HepG2 (cell line): ENCODE data around the gene STN1. TPM values are rescaled to one million over a fixed set of nuclear protein-coding genes. Genes with fewer than 3 reads are reported as not detected.

Experiments used
- GATA4 ChIP-seq: sonication (generic); IDR thresholded peaks from 2 replicates; pipeline ENCODE4 v1.6.1; 2016; ENCODE audit warnings: antibody characterized with exemption, low read depth, borderline replicate concordance
- HDAC2 ChIP-seq: sonication (generic); formaldehyde crosslinking; IDR thresholded peaks from 2 replicates; pipeline ENCODE4 v1.4.0; 2020; ENCODE audit warnings: missing genetic modification reagents
- HIVEP1 ChIP-seq: sonication (generic); formaldehyde crosslinking; IDR thresholded peaks from 2 replicates; pipeline ENCODE4 v1.4.0; 2020; ENCODE audit warnings: mild to moderate bottlenecking, missing genetic modification reagents
- MXD4 ChIP-seq: IDR thresholded peaks from 2 replicates; pipeline ENCODE4 v1.6.1; 2016; ENCODE audit warnings: mild to moderate bottlenecking, missing biosample characterization, missing genetic modification reagents
- SP4 ChIP-seq: sonication (generic); formaldehyde crosslinking; IDR thresholded peaks from 2 replicates; pipeline ENCODE4 v1.8.1; 2023; ENCODE audit warnings: mild to moderate bottlenecking, missing genetic modification reagents
- XRCC5 ChIP-seq: fragments of 200-400 bp; formaldehyde crosslinking; optimal IDR thresholded peaks from 2 replicates; pipeline ENCODE3; 2017; ENCODE audit warnings: mild to moderate bottlenecking, low read length
- ZBTB20 ChIP-seq: sonication (generic); formaldehyde crosslinking; IDR thresholded peaks from 2 replicates; pipeline ENCODE4 v1.8.1; 2023; ENCODE audit warnings: missing genetic modification reagents, low read depth, mild to moderate bottlenecking, borderline replicate concordance
- ZMAT3 ChIP-seq: sonication (generic); formaldehyde crosslinking; conservative IDR thresholded peaks from 2 replicates; pipeline ENCODE4 v1.7.0; 2021; ENCODE audit warnings: missing genetic modification reagents
- ZSCAN31 ChIP-seq: sonication (generic); formaldehyde crosslinking; IDR thresholded peaks from 2 replicates; pipeline ENCODE4 v1.5.0; 2020; ENCODE audit warnings: low read depth, mild to moderate bottlenecking, missing genetic modification reagents
- polyA plus RNA-seq, 8 experiments: library from polyadenylated mRNA; depleted of rRNA in 3 of 8; stranded (reverse) in 7 of 8; unstranded in 1 of 8; fragments of >200 nt; fragmentation: Illumina TruSeq in 4 of 8; extraction: Trizol in 4 of 8; gene quantifications; 2 replicates each; pipeline versions ENCODE4 v1.2.1 to v1.2.3, GENCODE V29; 2011 to 2016; ENCODE audit warnings: low read depth in 4 of 8, missing spikeins in 1 of 8, mixed read lengths in 1 of 8; ENCODE audit not compliant: insufficient read depth in 1 of 8
- total RNA-seq, 5 experiments: library from RNA; depleted of rRNA; stranded (reverse); fragments of >200 nt; fragmentation: Illumina TruSeq; extraction: Trizol; gene quantifications; 2 replicates each; pipeline ENCODE4 v1.2.3, GENCODE V29; 2016; ENCODE audit warnings: low read depth in 1 of 5
- TF ChIP-seq, protein P1 (sequence below): sonication (generic); formaldehyde crosslinking; IDR thresholded peaks from 2 replicates; pipeline ENCODE4 v1.5.1; 2020; ENCODE audit warnings: missing genetic modification reagents, mild to moderate bottlenecking, borderline replicate concordance
- TF ChIP-seq, protein P2 (sequence below): sonication (generic); formaldehyde crosslinking; IDR thresholded peaks from 2 replicates; pipeline ENCODE4 v1.9.0; 2021; ENCODE audit warnings: missing genetic modification reagents, borderline replicate concordance
- TF ChIP-seq, protein P3 (sequence below): sonication (generic); formaldehyde crosslinking; IDR thresholded peaks from 2 replicates; pipeline ENCODE4 v1.5.1; 2020; ENCODE audit warnings: missing genetic modification reagents, mild to moderate bottlenecking, borderline replicate concordance
- TF ChIP-seq, protein P4 (sequence below): IDR thresholded peaks from 2 replicates; pipeline ENCODE4 v1.6.1; 2012; ENCODE audit warnings: inconsistent platforms
- TF ChIP-seq, protein P5 (sequence below): sonication (generic); formaldehyde crosslinking; IDR thresholded peaks from 2 replicates; pipeline ENCODE4 v1.4.0; 2020; ENCODE audit warnings: mild to moderate bottlenecking, missing genetic modification reagents, borderline replicate concordance
- TF ChIP-seq, protein P6 (sequence below): sonication (generic); formaldehyde crosslinking; IDR thresholded peaks from 2 replicates; pipeline ENCODE4 v1.4.0; 2020; ENCODE audit warnings: missing genetic modification reagents
- TF ChIP-seq, protein P7 (sequence below): IDR thresholded peaks from 2 replicates; pipeline ENCODE4 v1.6.1; 2016; ENCODE audit warnings: low read depth, borderline replicate concordance

STN1 gene
- total and polyA plus RNA-seq, 2 of the 13 experiments (the other 11 are each of a cell fraction or from before 2014, with no cell fraction given) = 17.6 to 22.7 TPM

DNA sequence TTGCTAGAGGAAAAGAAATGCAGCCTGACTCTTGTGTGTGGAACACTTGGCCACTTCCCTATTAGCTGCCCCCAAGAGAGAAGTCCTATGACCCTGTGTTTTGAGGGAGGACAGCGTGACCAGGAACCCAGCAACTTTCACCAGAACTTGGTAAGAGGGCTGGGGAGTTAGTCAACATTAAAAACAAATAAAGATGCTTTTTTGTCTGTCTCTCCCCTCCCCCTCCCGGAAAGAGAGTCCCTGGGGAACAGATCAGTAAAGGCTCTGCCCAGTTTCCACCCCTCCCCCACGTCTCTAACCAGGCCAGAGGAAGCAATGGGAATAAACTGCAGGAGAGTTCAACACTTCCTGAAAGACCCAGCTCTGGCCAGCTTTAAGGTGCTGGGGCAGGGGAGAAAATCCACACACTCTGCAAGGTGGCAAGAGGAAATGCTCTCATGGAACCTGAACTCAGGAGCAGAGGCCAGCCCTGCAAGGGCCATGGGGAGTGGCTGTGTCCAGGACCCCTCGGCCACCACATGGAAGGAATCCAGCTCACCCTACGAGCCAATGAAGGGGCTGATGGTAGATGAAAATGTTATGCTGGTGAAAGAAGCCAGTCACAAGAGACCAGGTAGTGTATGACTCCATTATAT is 84.1 kb downstream of the STN1 start (continued):
- TF ChIP-seq ZBTB20 (CRISPR knock-in tag) (0 out of 2 replicates have a peak, but pooled peaks have one; percentile 33), ZMAT3 (CRISPR knock-in tag) (peak; percentile 67; the same call in 1 of the 2 replicates), GATA4 (no peak; the same call in 1 of the 2 replicates), HIVEP1 (peak; percentile 52; the same call in 1 of the 2 replicates), ZSCAN31 (CRISPR knock-in tag) (no peak), MXD4 (CRISPR knock-in tag) (peak; percentile 35; the same call in 1 of the 2 replicates), XRCC5 (peak; percentile 44), SP4 (CRISPR knock-in tag) (no peak), HDAC2 (CRISPR knock-in tag) (peak; percentile 66)
- TF ChIP-seq, protein P1, sequence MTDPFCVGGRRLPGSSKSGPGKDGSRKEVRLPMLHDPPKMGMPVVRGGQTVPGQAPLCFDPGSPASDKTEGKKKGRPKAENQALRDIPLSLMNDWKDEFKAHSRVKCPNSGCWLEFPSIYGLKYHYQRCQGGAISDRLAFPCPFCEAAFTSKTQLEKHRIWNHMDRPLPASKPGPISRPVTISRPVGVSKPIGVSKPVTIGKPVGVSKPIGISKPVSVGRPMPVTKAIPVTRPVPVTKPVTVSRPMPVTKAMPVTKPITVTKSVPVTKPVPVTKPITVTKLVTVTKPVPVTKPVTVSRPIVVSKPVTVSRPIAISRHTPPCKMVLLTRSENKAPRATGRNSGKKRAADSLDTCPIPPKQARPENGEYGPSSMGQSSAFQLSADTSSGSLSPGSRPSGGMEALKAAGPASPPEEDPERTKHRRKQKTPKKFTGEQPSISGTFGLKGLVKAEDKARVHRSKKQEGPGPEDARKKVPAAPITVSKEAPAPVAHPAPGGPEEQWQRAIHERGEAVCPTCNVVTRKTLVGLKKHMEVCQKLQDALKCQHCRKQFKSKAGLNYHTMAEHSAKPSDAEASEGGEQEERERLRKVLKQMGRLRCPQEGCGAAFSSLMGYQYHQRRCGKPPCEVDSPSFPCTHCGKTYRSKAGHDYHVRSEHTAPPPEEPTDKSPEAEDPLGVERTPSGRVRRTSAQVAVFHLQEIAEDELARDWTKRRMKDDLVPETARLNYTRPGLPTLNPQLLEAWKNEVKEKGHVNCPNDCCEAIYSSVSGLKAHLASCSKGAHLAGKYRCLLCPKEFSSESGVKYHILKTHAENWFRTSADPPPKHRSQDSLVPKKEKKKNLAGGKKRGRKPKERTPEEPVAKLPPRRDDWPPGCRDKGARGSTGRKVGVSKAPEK (CRISPR knock-in tag) = no peak
- TF ChIP-seq, protein P2, sequence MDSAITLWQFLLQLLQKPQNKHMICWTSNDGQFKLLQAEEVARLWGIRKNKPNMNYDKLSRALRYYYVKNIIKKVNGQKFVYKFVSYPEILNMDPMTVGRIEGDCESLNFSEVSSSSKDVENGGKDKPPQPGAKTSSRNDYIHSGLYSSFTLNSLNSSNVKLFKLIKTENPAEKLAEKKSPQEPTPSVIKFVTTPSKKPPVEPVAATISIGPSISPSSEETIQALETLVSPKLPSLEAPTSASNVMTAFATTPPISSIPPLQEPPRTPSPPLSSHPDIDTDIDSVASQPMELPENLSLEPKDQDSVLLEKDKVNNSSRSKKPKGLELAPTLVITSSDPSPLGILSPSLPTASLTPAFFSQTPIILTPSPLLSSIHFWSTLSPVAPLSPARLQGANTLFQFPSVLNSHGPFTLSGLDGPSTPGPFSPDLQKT (CRISPR knock-in tag) = no peak
- TF ChIP-seq, protein P3, sequence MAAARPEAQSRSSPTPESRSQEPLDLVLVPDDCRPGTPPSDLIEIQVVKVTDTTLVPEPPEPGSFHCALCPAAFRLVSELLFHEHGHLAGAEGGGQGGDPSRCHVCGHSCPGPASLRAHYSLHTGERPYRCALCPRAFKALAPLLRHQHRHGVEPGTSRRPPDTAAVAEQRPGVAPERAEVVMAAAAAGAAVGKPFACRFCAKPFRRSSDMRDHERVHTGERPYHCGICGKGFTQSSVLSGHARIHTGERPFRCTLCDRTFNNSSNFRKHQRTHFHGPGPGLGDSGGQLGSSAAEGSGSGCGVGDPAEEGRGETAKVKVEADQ (CRISPR knock-in tag) = peak; percentile 70; the same call in 1 of the 2 replicates
- TF ChIP-seq, protein P4, sequence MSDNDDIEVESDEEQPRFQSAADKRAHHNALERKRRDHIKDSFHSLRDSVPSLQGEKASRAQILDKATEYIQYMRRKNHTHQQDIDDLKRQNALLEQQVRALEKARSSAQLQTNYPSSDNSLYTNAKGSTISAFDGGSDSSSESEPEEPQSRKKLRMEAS = 0 out of 2 replicates have a peak, but pooled peaks have one; percentile 21
- TF ChIP-seq, protein P5, sequence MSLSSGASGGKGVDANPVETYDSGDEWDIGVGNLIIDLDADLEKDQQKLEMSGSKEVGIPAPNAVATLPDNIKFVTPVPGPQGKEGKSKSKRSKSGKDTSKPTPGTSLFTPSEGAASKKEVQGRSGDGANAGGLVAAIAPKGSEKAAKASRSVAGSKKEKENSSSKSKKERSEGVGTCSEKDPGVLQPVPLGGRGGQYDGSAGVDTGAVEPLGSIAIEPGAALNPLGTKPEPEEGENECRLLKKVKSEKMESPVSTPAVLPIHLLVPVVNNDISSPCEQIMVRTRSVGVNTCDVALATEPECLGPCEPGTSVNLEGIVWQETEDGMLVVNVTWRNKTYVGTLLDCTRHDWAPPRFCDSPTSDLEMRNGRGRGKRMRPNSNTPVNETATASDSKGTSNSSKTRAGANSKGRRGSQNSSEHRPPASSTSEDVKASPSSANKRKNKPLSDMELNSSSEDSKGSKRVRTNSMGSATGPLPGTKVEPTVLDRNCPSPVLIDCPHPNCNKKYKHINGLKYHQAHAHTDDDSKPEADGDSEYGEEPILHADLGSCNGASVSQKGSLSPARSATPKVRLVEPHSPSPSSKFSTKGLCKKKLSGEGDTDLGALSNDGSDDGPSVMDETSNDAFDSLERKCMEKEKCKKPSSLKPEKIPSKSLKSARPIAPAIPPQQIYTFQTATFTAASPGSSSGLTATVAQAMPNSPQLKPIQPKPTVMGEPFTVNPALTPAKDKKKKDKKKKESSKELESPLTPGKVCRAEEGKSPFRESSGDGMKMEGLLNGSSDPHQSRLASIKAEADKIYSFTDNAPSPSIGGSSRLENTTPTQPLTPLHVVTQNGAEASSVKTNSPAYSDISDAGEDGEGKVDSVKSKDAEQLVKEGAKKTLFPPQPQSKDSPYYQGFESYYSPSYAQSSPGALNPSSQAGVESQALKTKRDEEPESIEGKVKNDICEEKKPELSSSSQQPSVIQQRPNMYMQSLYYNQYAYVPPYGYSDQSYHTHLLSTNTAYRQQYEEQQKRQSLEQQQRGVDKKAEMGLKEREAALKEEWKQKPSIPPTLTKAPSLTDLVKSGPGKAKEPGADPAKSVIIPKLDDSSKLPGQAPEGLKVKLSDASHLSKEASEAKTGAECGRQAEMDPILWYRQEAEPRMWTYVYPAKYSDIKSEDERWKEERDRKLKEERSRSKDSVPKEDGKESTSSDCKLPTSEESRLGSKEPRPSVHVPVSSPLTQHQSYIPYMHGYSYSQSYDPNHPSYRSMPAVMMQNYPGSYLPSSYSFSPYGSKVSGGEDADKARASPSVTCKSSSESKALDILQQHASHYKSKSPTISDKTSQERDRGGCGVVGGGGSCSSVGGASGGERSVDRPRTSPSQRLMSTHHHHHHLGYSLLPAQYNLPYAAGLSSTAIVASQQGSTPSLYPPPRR = peak; percentile 83
- TF ChIP-seq, protein P6, sequence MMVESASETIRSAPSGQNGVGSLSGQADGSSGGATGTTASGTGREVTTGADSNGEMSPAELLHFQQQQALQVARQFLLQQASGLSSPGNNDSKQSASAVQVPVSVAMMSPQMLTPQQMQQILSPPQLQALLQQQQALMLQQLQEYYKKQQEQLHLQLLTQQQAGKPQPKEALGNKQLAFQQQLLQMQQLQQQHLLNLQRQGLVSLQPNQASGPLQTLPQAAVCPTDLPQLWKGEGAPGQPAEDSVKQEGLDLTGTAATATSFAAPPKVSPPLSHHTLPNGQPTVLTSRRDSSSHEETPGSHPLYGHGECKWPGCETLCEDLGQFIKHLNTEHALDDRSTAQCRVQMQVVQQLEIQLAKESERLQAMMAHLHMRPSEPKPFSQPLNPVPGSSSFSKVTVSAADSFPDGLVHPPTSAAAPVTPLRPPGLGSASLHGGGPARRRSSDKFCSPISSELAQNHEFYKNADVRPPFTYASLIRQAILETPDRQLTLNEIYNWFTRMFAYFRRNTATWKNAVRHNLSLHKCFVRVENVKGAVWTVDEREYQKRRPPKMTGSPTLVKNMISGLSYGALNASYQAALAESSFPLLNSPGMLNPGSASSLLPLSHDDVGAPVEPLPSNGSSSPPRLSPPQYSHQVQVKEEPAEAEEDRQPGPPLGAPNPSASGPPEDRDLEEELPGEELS (CRISPR knock-in tag) = peak; percentile 81
- TF ChIP-seq, protein P7, sequence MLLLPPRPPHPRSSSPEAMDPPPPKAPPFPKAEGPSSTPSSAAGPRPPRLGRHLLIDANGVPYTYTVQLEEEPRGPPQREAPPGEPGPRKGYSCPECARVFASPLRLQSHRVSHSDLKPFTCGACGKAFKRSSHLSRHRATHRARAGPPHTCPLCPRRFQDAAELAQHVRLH (CRISPR knock-in tag) = peak; percentile 27; the same call in 1 of the 2 replicates
